Spleen (tissue), 7 donors: ENCODE results near the gene GOLGA7B.

Source experiments
- POLR2A ChIP-seq, 3 donors: fragments of 450-650 bp; IDR thresholded peaks; one replicate each; pipeline ENCODE4 v1.5.1; 2017; ENCODE audit warnings: antibody characterized with exemption in 3 of 3, mild to moderate bottlenecking in 1 of 3
- TF ChIP-seq, protein P1 (sequence below), 11 experiments: fragments of 200-600 bp in 7 of 11; fragments of 450-650 bp in 4 of 11; sonication (generic) in 4 of 11; IDR thresholded peaks in 8 of 11; conservative IDR thresholded peaks in 3 of 11; 1 replicate in 7 of 11; 2 replicates in 4 of 11; pipeline versions ENCODE4 v1.4.0 to v1.8.0; 2016 to 2021; ENCODE audit warnings: antibody characterized with exemption in 11 of 11, inconsistent platforms in 4 of 11, mild to moderate bottlenecking in 1 of 11
- donor health status: DM: no; HTN: no; CAD: no; lungs with moderate emphysema.
- donor health status: DM: no; HTN: no; CAD: no.
- donor health status: DM: no; HTN: no; CAD: no.

- no peak for TF ChIP-seq POLR2A (IDR thresholded peaks at IDR 0.05)
- TF ChIP-seq, protein P1, sequence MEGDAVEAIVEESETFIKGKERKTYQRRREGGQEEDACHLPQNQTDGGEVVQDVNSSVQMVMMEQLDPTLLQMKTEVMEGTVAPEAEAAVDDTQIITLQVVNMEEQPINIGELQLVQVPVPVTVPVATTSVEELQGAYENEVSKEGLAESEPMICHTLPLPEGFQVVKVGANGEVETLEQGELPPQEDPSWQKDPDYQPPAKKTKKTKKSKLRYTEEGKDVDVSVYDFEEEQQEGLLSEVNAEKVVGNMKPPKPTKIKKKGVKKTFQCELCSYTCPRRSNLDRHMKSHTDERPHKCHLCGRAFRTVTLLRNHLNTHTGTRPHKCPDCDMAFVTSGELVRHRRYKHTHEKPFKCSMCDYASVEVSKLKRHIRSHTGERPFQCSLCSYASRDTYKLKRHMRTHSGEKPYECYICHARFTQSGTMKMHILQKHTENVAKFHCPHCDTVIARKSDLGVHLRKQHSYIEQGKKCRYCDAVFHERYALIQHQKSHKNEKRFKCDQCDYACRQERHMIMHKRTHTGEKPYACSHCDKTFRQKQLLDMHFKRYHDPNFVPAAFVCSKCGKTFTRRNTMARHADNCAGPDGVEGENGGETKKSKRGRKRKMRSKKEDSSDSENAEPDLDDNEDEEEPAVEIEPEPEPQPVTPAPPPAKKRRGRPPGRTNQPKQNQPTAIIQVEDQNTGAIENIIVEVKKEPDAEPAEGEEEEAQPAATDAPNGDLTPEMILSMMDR (IDR thresholded peaks at IDR 0.05 in 8 of 11, conservative IDR thresholded peaks at IDR 0.05 in 3 of 11): no peak
Observed at GRCh38 chr10:97849687-97850402, at the start of gene GOLGA7B.
